Parathyroid adenoma (tissue), 2 donors: ENCODE measurements around the gene PPIL1.

ENCODE experiments used
- H2AFZ ChIP-seq: fragments of 300-600 bp; sonication (generic); one replicate; pipeline ENCODE4 v1.7.0; 2017; ENCODE audit warnings: antibody characterized with exemption, mild to moderate bottlenecking
- H3K27ac ChIP-seq: fragments of 300-600 bp; sonication (generic); one replicate; pipeline ENCODE4 v1.7.0; 2017
- H3K27me3 ChIP-seq: fragments of 300-600 bp; sonication (generic); one replicate; pipeline ENCODE4 v1.7.0; 2017; ENCODE audit warnings: low read length; ENCODE audit not compliant: control insufficient read depth, insufficient read depth
- H3K36me3 ChIP-seq: fragments of 300-600 bp; sonication (generic); one replicate; pipeline ENCODE4 v1.7.0; 2017; ENCODE audit warnings: low read length; ENCODE audit not compliant: control insufficient read depth, insufficient read depth
- H3K4me1 ChIP-seq: fragments of 300-600 bp; sonication (generic); one replicate; pipeline ENCODE4 v1.7.0; 2017; ENCODE audit warnings: control low read depth
- H3K4me2 ChIP-seq: fragments of 300-600 bp; sonication (generic); one replicate; pipeline ENCODE4 v1.7.0; 2017; ENCODE audit warnings: low read length
- H3K4me3 ChIP-seq: fragments of 300-600 bp; sonication (generic); one replicate; pipeline ENCODE4 v1.7.0; 2017; ENCODE audit warnings: low read depth, low read length
- H3K79me2 ChIP-seq: fragments of 300-600 bp; sonication (generic); one replicate; pipeline ENCODE4 v1.7.0; 2017; ENCODE audit warnings: control low read depth
- H3K9ac ChIP-seq: fragments of 300-600 bp; sonication (generic); one replicate; pipeline ENCODE4 v1.7.0; 2017; ENCODE audit warnings: mild to moderate bottlenecking
- H3K9me3 ChIP-seq: fragments of 300-600 bp; sonication (generic); one replicate; pipeline ENCODE4 v1.7.0; 2017; ENCODE audit warnings: low read length; ENCODE audit not compliant: control insufficient read depth
- CTCF ChIP-seq: fragments of 300-600 bp; sonication (generic); IDR thresholded peaks from one replicate; pipeline ENCODE4 v1.7.0; 2017; ENCODE audit warnings: antibody characterized with exemption, mild to moderate bottlenecking
- donor health status: primary hyperparathyroidism.

The PPIL1 gene

DNA sequence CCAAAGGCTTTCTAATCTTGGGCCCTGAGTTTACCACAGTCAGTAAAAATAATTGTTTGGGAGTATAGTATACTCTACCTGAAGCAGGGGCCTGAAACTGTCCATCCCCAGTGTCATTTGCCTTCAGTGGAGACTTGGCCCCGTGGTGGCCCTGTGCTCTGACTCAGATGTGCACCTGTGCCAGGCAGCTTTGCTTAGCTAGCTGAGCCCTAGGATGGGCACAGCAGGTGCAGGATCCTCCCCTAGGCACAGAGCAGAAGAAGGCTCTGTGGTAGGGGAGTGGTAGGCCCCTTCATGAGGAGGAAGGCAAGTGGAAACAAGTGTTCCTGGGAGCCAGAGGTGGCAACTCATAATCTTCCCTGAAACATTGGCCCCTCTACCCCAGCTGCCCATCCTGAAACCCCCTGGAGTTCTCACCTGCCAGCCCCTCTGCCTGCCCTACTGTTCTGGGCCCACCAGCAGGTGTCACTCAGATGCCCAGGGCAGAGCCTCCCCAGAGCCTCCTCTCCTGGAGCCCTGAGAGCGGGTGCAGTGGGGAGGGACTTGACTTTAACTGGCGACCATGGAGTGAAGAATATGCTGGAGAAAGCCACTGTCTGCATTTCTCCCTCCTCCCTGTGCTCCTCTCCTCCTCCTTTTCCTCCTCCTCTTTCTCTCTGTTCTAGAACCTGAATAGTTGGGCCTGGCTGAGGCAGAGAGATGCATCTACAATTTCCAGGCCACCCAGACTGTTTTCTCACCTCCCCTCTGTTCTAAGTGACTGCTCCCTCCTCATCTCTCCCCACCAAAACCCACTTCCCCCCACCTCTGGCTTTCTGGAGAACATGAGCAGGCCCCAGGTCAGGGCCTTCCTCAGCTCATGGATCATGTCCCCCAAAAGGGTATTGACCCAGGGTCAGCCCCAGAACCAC, 38.2 kb downstream of the PPIL1 start:
- Histone ChIP-seq H3K9me3 (no peaks in the 10 kb centered on the region), H3K27ac (no peak overlapping the region), H2AFZ (no peak overlapping the region), H3K4me1 (peaks cover 9% of the 10 kb centered on the region), H3K4me2 (no peak overlapping the region), H3K27me3 (no peaks in the 10 kb centered on the region), H3K79me2 (no peaks in the 10 kb centered on the region), H3K4me3 (no peak overlapping the region), H3K9ac (no peak overlapping the region), H3K36me3 (no peaks in the 10 kb centered on the region)
- no peak for TF ChIP-seq CTCF

DNA sequence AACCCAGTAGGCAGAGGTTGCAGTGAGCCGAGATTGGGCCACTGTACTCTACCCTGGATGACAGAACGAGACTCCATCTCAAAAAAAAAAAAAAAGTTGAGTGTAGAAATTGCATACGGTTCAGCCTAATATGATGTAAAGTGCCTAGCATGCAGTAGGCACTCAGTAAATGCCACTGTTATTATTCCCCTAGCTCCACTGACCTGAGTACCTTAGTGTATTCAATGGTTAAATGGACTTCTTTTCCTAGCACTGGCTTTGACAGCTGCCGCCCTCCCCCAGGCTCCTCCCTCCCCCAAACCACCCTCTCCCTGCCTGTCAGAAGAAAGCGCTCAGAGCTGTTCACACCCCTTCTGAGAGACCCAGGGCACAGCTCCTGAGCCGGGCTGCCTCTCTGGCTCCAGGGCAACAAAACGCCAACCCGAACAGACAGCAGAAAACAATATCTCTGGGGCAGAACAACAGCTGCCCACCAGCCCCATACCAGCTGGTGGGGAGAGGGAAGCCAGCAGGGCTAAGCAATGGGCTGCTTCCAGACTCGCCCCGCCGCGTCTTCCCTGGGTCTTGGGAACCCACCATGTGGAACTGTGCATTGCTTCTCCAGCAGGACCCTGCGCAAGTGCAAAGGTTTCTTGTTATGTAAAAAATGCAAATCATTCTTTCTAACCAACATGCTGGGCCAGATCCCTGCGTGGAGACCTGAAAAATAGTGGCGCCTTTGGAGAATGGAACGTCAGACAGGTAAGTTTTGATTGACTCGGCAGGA, 39.8 kb downstream of the PPIL1 start:
- H3K27me3 ChIP-seq, result no peaks in the 10 kb centered on the region
- no peak overlapping the region for H3K9ac ChIP-seq
- H3K4me2 ChIP-seq, result no peak overlapping the region
- H3K9me3 ChIP-seq, result no peaks in the 10 kb centered on the region
- no peaks in the 10 kb centered on the region for H3K79me2 ChIP-seq
- peaks cover 3% of the 10 kb centered on the region for H3K4me1 ChIP-seq
- no peak for TF ChIP-seq CTCF
- no peaks in the 10 kb centered on the region for H3K36me3 ChIP-seq
- H3K4me3 ChIP-seq, result no peak overlapping the region
- H3K27ac ChIP-seq, result no peak overlapping the region
- no peak overlapping the region for H2AFZ ChIP-seq

GRCh38 chr6:36833182-36833789, 41.3 kb downstream of the PPIL1 start:
- Histone ChIP-seq H3K4me1 (no peaks in the 10 kb centered on the region), H3K4me3 (no peak overlapping the region), H2AFZ (no peak overlapping the region), H3K9me3 (no peaks in the 10 kb centered on the region), H3K27ac (no peak overlapping the region), H3K4me2 (no peak overlapping the region), H3K27me3 (no peaks in the 10 kb centered on the region), H3K9ac (no peak overlapping the region), H3K36me3 (no peaks in the 10 kb centered on the region), H3K79me2 (no peaks in the 10 kb centered on the region)
- TF ChIP-seq CTCF, result no peak

GRCh38 chr6:36832313-36832712, 42.3 kb downstream of the PPIL1 start:
- no peaks in the 10 kb centered on the region for H3K4me1 ChIP-seq
- no peak overlapping the region for H3K27ac ChIP-seq
- H2AFZ ChIP-seq, result no peak overlapping the region
- no peak for TF ChIP-seq CTCF
- no peaks in the 10 kb centered on the region for H3K27me3 ChIP-seq
- H3K4me3 ChIP-seq, result no peak overlapping the region
- H3K9me3 ChIP-seq, result no peaks in the 10 kb centered on the region
- no peak overlapping the region for H3K9ac ChIP-seq
- no peaks in the 10 kb centered on the region for H3K36me3 ChIP-seq
- H3K4me2 ChIP-seq, result no peak overlapping the region
- no peaks in the 10 kb centered on the region for H3K79me2 ChIP-seq
